GM12878 (cell line): ENCODE data around the gene HK1. TPM values are rescaled to one million over a fixed set of nuclear protein-coding genes. Genes with fewer than 3 reads are reported as not detected.

ENCODE experiments used
- ATAC-seq: fragments of 200-7000 bp; cut with Tn5 transposase; 3 replicates; pipeline ENCODE4 v1.9.1; 2020; ENCODE audit warnings: mild to moderate bottlenecking, moderate library complexity
- BruUV-seq: library from RNA; stranded (reverse); fragments of 400-500 nt; replicated peaks from 2 replicates; lab custom pipeline; 2021; lab: Mats Ljungman, UMichigan
- CTCF ChIA-PET: fragments of 300-600 bp; sonication (Branson Sonifier 250); formaldehyde crosslinking; extraction: SDS; loops from one replicate; lab custom pipeline; 2021; ENCODE audit warnings: inconsistent platforms; lab: Yijun Ruan, JAX
- POLR2A ChIA-PET: fragments of 350-600 bp; formaldehyde crosslinking; extraction: SDS; loops from one replicate; lab custom pipeline; 2021; ENCODE audit warnings: inconsistent platforms; lab: Charles Lee
- RAD21 ChIA-PET: fragments of 300-600 bp; sonication (Branson Sonifier 250); formaldehyde crosslinking; loops from one replicate; lab custom pipeline; 2023; ENCODE audit warnings: antibody characterized with exemption; ENCODE audit not compliant: unreplicated experiment; lab: Charles Lee
- SMC1A ChIA-PET: fragments of 300-600 bp; sonication (Branson Sonifier 250); formaldehyde crosslinking; loops from one replicate; lab custom pipeline; 2023; ENCODE audit not compliant: unreplicated experiment, uncharacterized antibody; lab: Charles Lee
- DNase-seq: peaks from one replicate; pipeline ENCODE4 v3.0.0-alpha.2; 2011; ENCODE audit warnings: low read depth, low spot score
- FAIRE-seq: peaks from 3 replicates; lab custom pipeline; 2011; peaks lifted over from hg19 to GRCh38; lab: Jason Lieb, UNC
- H2AFZ ChIP-seq: 2 replicates; pipeline ENCODE4 v1.6.0; 2011; ENCODE audit warnings: low read depth, low read length, control low read depth; ENCODE audit not compliant: control insufficient read depth
- H3K27ac ChIP-seq: 2 replicates; pipeline ENCODE4 v1.5.1; 2011; ENCODE audit warnings: control low read depth; ENCODE audit not compliant: control insufficient read depth, insufficient read depth
- H3K27me3 ChIP-seq, 2 experiments: replicated peaks in 1 of 2; 2 replicates each; pipeline versions ENCODE4 v1.6.0 to v1.6.1; 2011; ENCODE audit warnings: low read length in 1 of 2; ENCODE audit not compliant: control insufficient read depth in 2 of 2, insufficient read depth in 2 of 2
- H3K36me3 ChIP-seq, 2 experiments: 2 replicates each; pipeline ENCODE4 v1.5.1; 2011; ENCODE audit warnings: low read length in 1 of 2; ENCODE audit not compliant: control insufficient read depth in 2 of 2, insufficient read depth in 2 of 2
- H3K4me1 ChIP-seq: 2 replicates; pipeline ENCODE4 v1.6.1; 2011; ENCODE audit warnings: mild to moderate bottlenecking, low read length, moderate library complexity, mixed read lengths; ENCODE audit not compliant: control insufficient read depth, insufficient read depth
- H3K4me2 ChIP-seq: 2 replicates; pipeline ENCODE4 v1.6.0; 2011; ENCODE audit warnings: control low read depth; ENCODE audit not compliant: control insufficient read depth, insufficient read depth
- H3K4me3 ChIP-seq: fragments of 200-600 bp; sonication (generic); 2 replicates; pipeline ENCODE4 v1.5.1; 2016
- H3K79me2 ChIP-seq: 2 replicates; pipeline ENCODE4 v1.6.0; 2011; ENCODE audit warnings: low read length; ENCODE audit not compliant: control insufficient read depth, insufficient read depth
- H3K9ac ChIP-seq: 2 replicates; pipeline ENCODE4 v1.8.0; 2011; ENCODE audit warnings: low read length, control low read depth, mixed read lengths; ENCODE audit not compliant: control insufficient read depth, insufficient read depth
- H3K9me3 ChIP-seq: replicated peaks from 3 replicates; pipeline ENCODE4 v1.5.1; 2011; ENCODE audit warnings: mild to moderate bottlenecking, low read length; ENCODE audit not compliant: control insufficient read depth, insufficient read depth
- H4K20me1 ChIP-seq: 2 replicates; pipeline ENCODE4 v1.6.0; 2011; ENCODE audit not compliant: control insufficient read depth, insufficient read depth
- ASH2L ChIP-seq: fragments of 300-600, 200-600 bp; sonication (generic); IDR thresholded peaks from 2 replicates; pipeline ENCODE4 v1.6.1; 2017; ENCODE audit warnings: low read depth, mild to moderate bottlenecking, borderline replicate concordance
- DPF2 ChIP-seq: fragments of 450-650 bp; IDR thresholded peaks from 2 replicates; pipeline ENCODE4 v1.6.1; 2017; ENCODE audit warnings: mild to moderate bottlenecking
- HDGF ChIP-seq: fragments of 450-650 bp; IDR thresholded peaks from 2 replicates; pipeline ENCODE4 v1.6.1; 2016; ENCODE audit warnings: antibody characterized with exemption
- MLLT1 ChIP-seq: fragments of 450-650 bp; IDR thresholded peaks from 2 replicates; pipeline ENCODE4 v1.6.1; 2016; ENCODE audit warnings: mild to moderate bottlenecking
- MYB ChIP-seq: fragments of 150-350 bp; IDR thresholded peaks from 2 replicates; pipeline ENCODE4 v1.6.1; 2014; ENCODE audit warnings: mild to moderate bottlenecking, low read depth, low read length, borderline replicate concordance
- NBN ChIP-seq: fragments of 450-650 bp; IDR thresholded peaks from 2 replicates; pipeline ENCODE4 v1.6.1; 2016
- PAX8 ChIP-seq: fragments of 450-650 bp; IDR thresholded peaks from 2 replicates; pipeline ENCODE4 v1.6.1; 2017; ENCODE audit warnings: mild to moderate bottlenecking, moderate library complexity
- POLR2AphosphoS2 ChIP-seq: IDR thresholded peaks from 2 replicates; pipeline ENCODE4 v1.6.1; 2011; ENCODE audit warnings: low read depth, mild to moderate bottlenecking, low read length, improper control_type of control experiment, moderate library complexity
- POU2F2 ChIP-seq: IDR thresholded peaks from 3 replicates; pipeline ENCODE4 v1.6.1; 2011; ENCODE audit warnings: low read depth, mild to moderate bottlenecking, low read length, borderline replicate concordance
- RB1 ChIP-seq: fragments of 450-650 bp; formaldehyde crosslinking; IDR thresholded peaks from 2 replicates; pipeline ENCODE4 v1.6.1; 2017; ENCODE audit warnings: mild to moderate bottlenecking, borderline replicate concordance
- SIX5 ChIP-seq: IDR thresholded peaks from 2 replicates; pipeline ENCODE4 v1.6.1; 2011; ENCODE audit warnings: mild to moderate bottlenecking, low read depth, low read length, moderate library complexity; ENCODE audit not compliant: severe bottlenecking
- SRF ChIP-seq, 2 experiments: IDR thresholded peaks; 2 replicates each; pipeline ENCODE4 v1.6.1; 2011; ENCODE audit warnings: low read depth in 2 of 2, low read length in 2 of 2, mild to moderate bottlenecking in 1 of 2, moderate library complexity in 1 of 2
- STAT3 ChIP-seq: IDR thresholded peaks from 2 replicates; pipeline ENCODE4 v1.6.1; 2011; ENCODE audit warnings: low read depth, low read length, improper control_type of control experiment
- ZNF217 ChIP-seq: fragments of 450-650 bp; IDR thresholded peaks from 2 replicates; pipeline ENCODE4 v1.6.1; 2017; ENCODE audit warnings: antibody characterized with exemption, mild to moderate bottlenecking
- ZNF622 ChIP-seq: fragments of 450-650 bp; IDR thresholded peaks from 2 replicates; pipeline ENCODE4 v1.6.1; 2017; ENCODE audit warnings: mild to moderate bottlenecking, inconsistent platforms
- WGBS: methylation state at CpG from one replicate; pipeline ENCODE4 v1.1.6; 2016; ENCODE audit warnings: low lambda C conversion rate; ENCODE audit not compliant: insufficient replicate concordance, insufficient coverage; ENCODE audit errors: missing lambda C conversion rate; 5-methylcytosine and 5-hydroxymethylcytosine counted together
- in situ Hi-C: fragments of 300-500 bp; cut with MboI; formaldehyde crosslinking; loops from 9 replicates; pipeline ENCODE4 v1.14.3; 2018; ENCODE audit warnings: mixed read lengths
- intact Hi-C: fragments of 100-400 bp; cut with micrococcal nuclease; formaldehyde crosslinking; loops from one replicate; pipeline ENCODE4 v1.14.2; 2022; ENCODE audit not compliant: unreplicated experiment
- polyA plus RNA-seq, 11 experiments: library from polyadenylated mRNA; depleted of rRNA in 4 of 11; unstranded in 6 of 11; stranded (reverse) in 5 of 11; fragments of >200 nt; fragmentation: Nextera tagmentation in 4 of 11; fragmentation: Illumina TruSeq in 1 of 11; extraction: Ambion mirVana in 4 of 11; extraction: Trizol in 1 of 11; gene quantifications; 1 replicate in 1 of 11; 2 replicates in 10 of 11; pipeline versions ENCODE4 v1.2.1 to v1.2.3, GENCODE V29; 2011 to 2016; ENCODE audit warnings: inconsistent platforms in 2 of 11, missing spikeins in 2 of 11, low read depth in 1 of 11
- total RNA-seq, 4 experiments: library from RNA; depleted of rRNA in 3 of 4; stranded (reverse); fragments of >200 nt in 3 of 4; fragmentation: Illumina TruSeq in 1 of 4; extraction: Trizol in 1 of 4; gene quantifications; 2 replicates each; pipeline versions ENCODE4 v1.2.1 to v1.2.3, GENCODE V29; 2013 to 2021

Gene HK1
- total and polyA plus RNA-seq, 10 of the 15 experiments (the other 5 are each of a cell fraction or from before 2014, with no cell fraction given), result 3.4 to 77.3 (median 46.6) TPM

GRCh38 chr10:69338547-69339450 lies 60.5 kb downstream of the HK1 start:
- intact Hi-C loops, result no loop called here
- no peak overlapping the region for H2AFZ ChIP-seq
- H3K27me3 ChIP-seq, result no peaks in the 10 kb centered on the region
- H3K4me1 ChIP-seq, result peaks cover 19% of the 10 kb centered on the region
- no peak overlapping the region for H3K27ac ChIP-seq
- BruUV-seq, result no TSS peak
- peaks cover 50% of the 10 kb centered on the region for H3K79me2 ChIP-seq
- TF ChIP-seq MLLT1, result no peak
- TF ChIP-seq SIX5, result no peak
- no peak for TF ChIP-seq POLR2AphosphoS2
- TF ChIP-seq STAT3, result no peak
- TF ChIP-seq SRF (IDR thresholded peaks at IDR 0.05; ENCODE audit: low read depth in 2 of 2, low read length in 2 of 2), result no peak
- no peak for TF ChIP-seq RB1
- TF ChIP-seq MYB, result no peak
- no peak for TF ChIP-seq NBN
- TF ChIP-seq ZNF622, result no peak
- TF ChIP-seq ZNF217, result no peak
- no peak for TF ChIP-seq HDGF
- no peak for TF ChIP-seq PAX8
- TF ChIP-seq POU2F2, result no peak
- TF ChIP-seq ASH2L, result no peak
- no peak for TF ChIP-seq DPF2
- no peak for FAIRE-seq
- RAD21 ChIA-PET, result interaction anchor here (1.0 to 1.5 kb wide), 2 partner anchors 21 to 54 kb away, joined by 3 to 4 read pairs; no protein-coding TSS in a partner anchor
- no peaks in the 10 kb centered on the region for H3K9me3 ChIP-seq
- H4K20me1 ChIP-seq, result no peaks in the 10 kb centered on the region; the same call in none of the 2 replicates
- POLR2A ChIA-PET, result interaction anchor here (0.5 to 1.0 kb wide), 3 partner anchors 14 to 917 kb away, joined by 4 to 5 read pairs (median 5); no protein-coding TSS in a partner anchor
- H3K4me2 ChIP-seq, result no peak overlapping the region
- no peak overlapping the region for H3K9ac ChIP-seq
- SMC1A ChIA-PET, result interaction anchor here (0.8 to 0.9 kb wide), 3 partner anchors 10 to 15 kb away, joined by 3 to 4 read pairs (median 3); no protein-coding TSS in a partner anchor
- CTCF ChIA-PET, result interaction anchor here (0.6 to 1.5 kb wide), 7 partner anchors 13 to 411 kb away, joined by 3 to 5 read pairs (median 3); no protein-coding TSS in a partner anchor
- in situ Hi-C loops, result no loop called here
- H3K4me3 ChIP-seq, result no peak overlapping the region
- peaks cover 0 to 3% of the 10 kb centered on the region in 2 experiments; a peak in 1 of 4 replicates for H3K36me3 ChIP-seq
- WGBS, result 93% methylated on average over 9 of the region's 9 CpGs
- DNase-seq, result no peak
- no peak for ATAC-seq
